Gastrocnemius medialis (tissue), 4 donors: ENCODE data around the gene CCDC89.
"Not testable (repeated sequence)": the region's sequence is repeated elsewhere in the genome, so short reads cannot be mapped to it uniquely, and the experiment has no call there.

Source experiments
- POLR2A ChIP-seq, 2 donors: fragments of 450-650 bp; IDR thresholded peaks; one replicate each; pipeline ENCODE4 v1.6.1; 2017; ENCODE audit warnings: antibody characterized with exemption in 2 of 2, mild to moderate bottlenecking in 2 of 2, moderate library complexity in 2 of 2
- TF ChIP-seq, protein P1 (sequence below), 5 experiments: fragments of 450-650 bp in 3 of 5; fragments of 200-600 bp in 2 of 5; sonication (generic) in 2 of 5; IDR thresholded peaks in 4 of 5; conservative IDR thresholded peaks in 1 of 5; 1 replicate in 4 of 5; 2 replicates in 1 of 5; pipeline ENCODE4 v1.5.1; 2016 to 2019; ENCODE audit warnings: antibody characterized with exemption in 5 of 5, mild to moderate bottlenecking in 3 of 5, moderate library complexity in 3 of 5

DNA sequence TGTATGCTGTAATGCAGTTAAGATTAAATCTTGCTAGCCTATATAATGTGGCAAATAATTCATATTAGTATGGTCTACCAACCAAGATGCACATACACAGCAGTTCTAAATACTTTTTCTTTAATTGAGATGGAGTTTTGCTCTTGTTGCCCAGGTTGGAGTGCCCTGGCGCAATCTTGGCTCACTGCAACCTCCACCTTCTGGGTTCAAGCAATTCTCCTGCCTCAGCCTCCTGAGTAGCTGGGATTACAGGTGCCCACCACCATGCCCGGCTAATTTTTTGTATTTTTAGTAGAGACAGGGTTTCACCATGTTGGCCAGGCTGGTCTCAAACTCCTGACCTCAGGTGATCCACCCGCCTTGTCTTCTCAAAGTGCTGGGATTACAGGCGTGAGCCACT is 31.7 kb downstream of the CCDC89 start:
- TF ChIP-seq, protein P1, sequence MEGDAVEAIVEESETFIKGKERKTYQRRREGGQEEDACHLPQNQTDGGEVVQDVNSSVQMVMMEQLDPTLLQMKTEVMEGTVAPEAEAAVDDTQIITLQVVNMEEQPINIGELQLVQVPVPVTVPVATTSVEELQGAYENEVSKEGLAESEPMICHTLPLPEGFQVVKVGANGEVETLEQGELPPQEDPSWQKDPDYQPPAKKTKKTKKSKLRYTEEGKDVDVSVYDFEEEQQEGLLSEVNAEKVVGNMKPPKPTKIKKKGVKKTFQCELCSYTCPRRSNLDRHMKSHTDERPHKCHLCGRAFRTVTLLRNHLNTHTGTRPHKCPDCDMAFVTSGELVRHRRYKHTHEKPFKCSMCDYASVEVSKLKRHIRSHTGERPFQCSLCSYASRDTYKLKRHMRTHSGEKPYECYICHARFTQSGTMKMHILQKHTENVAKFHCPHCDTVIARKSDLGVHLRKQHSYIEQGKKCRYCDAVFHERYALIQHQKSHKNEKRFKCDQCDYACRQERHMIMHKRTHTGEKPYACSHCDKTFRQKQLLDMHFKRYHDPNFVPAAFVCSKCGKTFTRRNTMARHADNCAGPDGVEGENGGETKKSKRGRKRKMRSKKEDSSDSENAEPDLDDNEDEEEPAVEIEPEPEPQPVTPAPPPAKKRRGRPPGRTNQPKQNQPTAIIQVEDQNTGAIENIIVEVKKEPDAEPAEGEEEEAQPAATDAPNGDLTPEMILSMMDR (IDR thresholded peaks at IDR 0.05 in 4 of 5, conservative IDR thresholded peaks at IDR 0.05 in 1 of 5): not testable (repeated sequence)
- TF ChIP-seq POLR2A (IDR thresholded peaks at IDR 0.05): not testable (repeated sequence)
